HEK293T (cell line): ENCODE results near the gene CRLF1.

ENCODE experiments used
- CTCF ChIA-PET: fragments of 350-600 bp; formaldehyde crosslinking; extraction: SDS; loops from one replicate; lab custom pipeline; 2021; ENCODE audit warnings: antibody characterized with exemption, inconsistent platforms; lab: Yijun Ruan, JAX
- POLR2A ChIA-PET: fragments of 350-600 bp; formaldehyde crosslinking; extraction: SDS; loops from one replicate; lab custom pipeline; 2020; ENCODE audit warnings: antibody characterized with exemption, inconsistent platforms; lab: Yijun Ruan, JAX
- DNase-seq: peaks from one replicate; pipeline ENCODE4 v3.0.0; 2012; ENCODE audit warnings: mixed read lengths; ENCODE audit errors: extremely low spot score
- ARNT ChIP-seq: fragments of 450-650 bp; IDR thresholded peaks from 2 replicates; pipeline ENCODE4 v1.6.1; 2017; ENCODE audit warnings: mild to moderate bottlenecking
- BHLHE40 ChIP-seq: fragments of 450-650 bp; IDR thresholded peaks from 2 replicates; pipeline ENCODE4 v1.6.1; 2016; ENCODE audit warnings: mild to moderate bottlenecking, moderate library complexity, borderline replicate concordance
- CTBP1 ChIP-seq: fragments of 450-650 bp; IDR thresholded peaks from 2 replicates; pipeline ENCODE4 v1.6.1; 2016; ENCODE audit warnings: borderline replicate concordance
- ELF4 ChIP-seq: fragments of 450-650 bp; IDR thresholded peaks from 2 replicates; pipeline ENCODE4 v1.6.1; 2017; ENCODE audit warnings: antibody characterized with exemption
- FOXA1 ChIP-seq: fragments of 450-650 bp; IDR thresholded peaks from 2 replicates; pipeline ENCODE4 v1.6.1; 2016; ENCODE audit warnings: mild to moderate bottlenecking
- FOXK2 ChIP-seq: fragments of 450-650 bp; IDR thresholded peaks from 2 replicates; pipeline ENCODE4 v1.6.1; 2016; ENCODE audit warnings: mild to moderate bottlenecking
- FOXM1 ChIP-seq: fragments of 450-650 bp; IDR thresholded peaks from 2 replicates; pipeline ENCODE4 v1.6.1; 2017; ENCODE audit warnings: mild to moderate bottlenecking, borderline replicate concordance
- HDGF ChIP-seq: fragments of 450-650 bp; IDR thresholded peaks from 2 replicates; pipeline ENCODE4 v1.6.1; 2017; ENCODE audit warnings: antibody characterized with exemption, borderline replicate concordance
- L3MBTL2 ChIP-seq: fragments of 450-650 bp; conservative IDR thresholded peaks from 2 replicates; pipeline ENCODE4 v1.6.1; 2016; ENCODE audit warnings: mild to moderate bottlenecking
- LEF1 ChIP-seq: fragments of 450-650 bp; IDR thresholded peaks from 2 replicates; pipeline ENCODE4 v1.6.1; 2017; ENCODE audit warnings: mild to moderate bottlenecking, borderline replicate concordance
- NFRKB ChIP-seq: fragments of 450-650 bp; IDR thresholded peaks from 2 replicates; pipeline ENCODE4 v1.6.1; 2016; ENCODE audit warnings: mild to moderate bottlenecking, moderate library complexity
- SP1 ChIP-seq: fragments of 450-650 bp; IDR thresholded peaks from 2 replicates; pipeline ENCODE4 v1.6.1; 2017
- SUZ12 ChIP-seq: fragments of 450-650 bp; IDR thresholded peaks from 2 replicates; pipeline ENCODE4 v1.6.1; 2016; ENCODE audit warnings: mild to moderate bottlenecking
- TARDBP ChIP-seq: fragments of 450-650 bp; IDR thresholded peaks from 2 replicates; pipeline ENCODE4 v1.6.1; 2016
- ZNF384 ChIP-seq: fragments of 450-650 bp; IDR thresholded peaks from 2 replicates; pipeline ENCODE4 v1.6.1; 2016
- TF ChIP-seq, protein P1 (sequence below): fragments of 450-650 bp; IDR thresholded peaks from 2 replicates; pipeline ENCODE4 v1.6.1; 2016

Gene CRLF1

DNA sequence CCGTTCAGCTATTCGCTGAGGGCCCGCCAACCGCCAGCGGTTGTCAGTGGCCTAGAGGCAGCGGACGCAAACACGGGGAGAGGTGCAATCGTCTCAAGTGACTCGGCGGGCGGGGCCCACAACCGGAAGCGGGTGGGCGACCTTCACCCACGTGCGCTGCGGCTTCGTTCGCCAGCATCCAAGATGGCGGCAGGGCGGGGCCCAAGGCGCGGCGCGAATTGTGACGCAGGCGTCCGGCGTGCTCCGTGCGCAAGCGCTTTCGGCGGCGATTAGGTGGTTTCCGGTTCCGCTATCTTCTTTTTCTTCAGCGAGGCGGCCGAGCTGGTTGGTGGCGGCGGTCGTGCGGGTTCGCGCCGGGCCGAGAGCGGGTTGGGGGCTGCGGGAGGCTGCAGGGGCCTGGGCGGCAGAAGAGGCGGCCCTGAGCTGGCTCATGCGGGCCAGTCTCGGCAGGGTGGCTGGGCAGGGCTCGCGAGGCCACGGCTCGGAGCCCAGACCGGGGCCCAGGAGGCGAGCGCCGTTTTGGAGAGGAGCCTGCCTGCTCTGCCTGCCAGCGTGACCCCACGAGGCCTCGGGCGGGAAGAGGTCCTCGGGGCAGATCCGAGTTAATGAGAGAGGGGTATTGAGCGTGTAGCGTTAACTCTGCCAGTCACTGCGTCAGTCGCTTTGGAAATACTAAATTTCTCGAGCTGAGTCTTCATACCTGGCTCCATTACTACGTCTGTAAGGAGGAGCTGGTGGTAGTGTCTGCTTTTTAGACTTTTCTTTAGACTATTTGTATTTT is 34.8 kb downstream of the CRLF1 start, which contains the start of gene UBA52:
Gene UBA52 (plus strand): TSS at position 294 of the 781 bp plus-strand sequence. CDS start 1,444 bp downstream, outside the sequence.
- no peak for TF ChIP-seq SUZ12
- peak; percentile 97 for TF ChIP-seq ELF4
- CTCF ChIA-PET: interaction anchor here (0.9 to 2.6 kb wide), 2 partner anchors 17 to 105 kb away, joined by 3 to 16 read pairs; partner anchors contain the start of gene REX1BD
- peak; percentile 95 for DNase-seq
- POLR2A ChIA-PET: interaction anchor here (0.7 to 2.7 kb wide), 14 partner anchors 9 to 83 kb away, joined by 3 to 43 read pairs (median 4); partner anchors contain the start of genes ELL, KXD1 and REX1BD

DNA sequence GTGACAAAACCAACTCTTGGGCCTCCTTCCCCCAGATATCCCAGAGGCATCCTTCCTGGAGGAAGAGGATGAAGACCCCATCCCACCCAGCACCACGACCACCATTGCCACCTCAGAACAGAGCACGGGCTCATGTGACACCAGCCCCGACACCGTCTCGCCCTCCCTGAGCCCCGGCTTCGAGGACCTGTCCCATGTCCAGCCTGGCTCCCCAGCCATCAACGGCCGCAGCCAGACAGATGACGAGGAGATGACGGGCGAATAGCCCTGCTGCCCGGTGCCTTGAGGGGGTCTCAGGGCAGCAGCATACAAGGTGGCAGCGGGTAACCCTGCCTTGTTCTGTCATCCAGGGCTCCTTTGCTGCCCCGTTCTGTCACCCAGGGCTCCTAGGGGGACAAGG is 38.2 kb downstream of the CRLF1 start:
- ChIA-PET CTCF (no interaction called here), POLR2A (interaction anchor here (1.8 kb wide), 1 partner anchor 11 kb away, joined by 8 read pairs; the partner anchor contains the start of gene KXD1)
- DNase-seq: no peak
- TF ChIP-seq NFRKB (no peak), SUZ12 (no peak), SP1 (no peak), BHLHE40 (no peak), FOXA1 (no peak), FOXK2 (no peak), L3MBTL2 (no peak), FOXM1 (no peak), ARNT (no peak), CTBP1 (no peak), ZNF384 (no peak), LEF1 (no peak), ELF4 (no peak), HDGF (no peak), TARDBP (no peak)
- TF ChIP-seq, protein P1, sequence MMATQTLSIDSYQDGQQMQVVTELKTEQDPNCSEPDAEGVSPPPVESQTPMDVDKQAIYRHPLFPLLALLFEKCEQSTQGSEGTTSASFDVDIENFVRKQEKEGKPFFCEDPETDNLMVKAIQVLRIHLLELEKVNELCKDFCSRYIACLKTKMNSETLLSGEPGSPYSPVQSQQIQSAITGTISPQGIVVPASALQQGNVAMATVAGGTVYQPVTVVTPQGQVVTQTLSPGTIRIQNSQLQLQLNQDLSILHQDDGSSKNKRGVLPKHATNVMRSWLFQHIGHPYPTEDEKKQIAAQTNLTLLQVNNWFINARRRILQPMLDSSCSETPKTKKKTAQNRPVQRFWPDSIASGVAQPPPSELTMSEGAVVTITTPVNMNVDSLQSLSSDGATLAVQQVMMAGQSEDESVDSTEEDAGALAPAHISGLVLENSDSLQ: no peak

DNA sequence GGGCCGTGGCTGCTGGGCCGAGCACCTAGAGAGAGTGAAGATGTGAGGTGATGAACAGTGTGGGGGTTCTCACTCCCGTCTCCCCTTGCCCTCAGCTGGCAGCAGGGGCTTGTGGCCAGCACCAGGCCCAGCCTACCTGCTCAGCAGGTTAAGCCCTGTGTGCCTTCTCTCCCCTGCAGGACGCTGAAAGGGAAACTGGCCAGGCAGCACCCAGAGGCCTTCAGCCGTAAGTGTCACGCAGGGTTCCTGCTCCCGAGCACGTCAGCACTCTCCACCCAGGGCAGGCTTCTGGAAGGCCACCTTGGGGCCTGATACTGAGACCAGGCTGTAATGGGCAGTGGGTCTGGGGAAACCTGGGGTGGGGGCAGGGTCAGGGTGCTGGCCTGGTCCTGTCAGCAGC is 39.6 kb downstream of the CRLF1 start:
- TF ChIP-seq CTBP1 (no peak), ZNF384 (no peak), ELF4 (no peak), LEF1 (no peak), BHLHE40 (no peak), NFRKB (no peak), FOXK2 (no peak), L3MBTL2 (no peak), TARDBP (no peak), HDGF (no peak), ARNT (no peak), FOXM1 (no peak), FOXA1 (no peak), SUZ12 (no peak), SP1 (no peak)
- TF ChIP-seq, protein P1: no peak
- no peak for DNase-seq
- POLR2A ChIA-PET: interaction anchor here (1.8 kb wide), 1 partner anchor 10 kb away, joined by 8 read pairs; the partner anchor contains the start of gene KXD1
- CTCF ChIA-PET: no interaction called here

DNA sequence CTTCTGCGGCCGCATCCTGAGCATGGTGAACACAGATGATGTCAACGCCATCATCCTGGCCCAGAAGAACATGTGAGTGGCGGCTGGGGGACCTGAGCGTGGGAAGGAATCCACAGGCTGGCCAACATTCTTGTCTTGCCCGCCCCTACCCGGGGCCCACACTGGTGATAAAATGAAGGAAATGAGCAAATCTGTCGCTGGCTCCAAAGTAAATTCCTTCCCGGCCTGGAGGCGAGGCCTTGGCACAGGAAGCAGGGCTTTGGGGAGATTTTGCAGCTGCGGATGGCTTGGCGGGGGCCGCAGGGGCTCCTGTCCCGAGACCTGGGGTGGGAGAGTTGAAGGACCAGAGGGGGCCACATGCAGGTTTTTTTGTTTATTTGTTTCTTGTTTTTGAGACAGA is 44.5 kb downstream of the CRLF1 start:
- no peak for TF ChIP-seq NFRKB
- TF ChIP-seq LEF1: no peak
- no peak for TF ChIP-seq BHLHE40
- TF ChIP-seq ARNT: no peak
- no peak for TF ChIP-seq FOXA1
- TF ChIP-seq TARDBP: no peak
- TF ChIP-seq L3MBTL2: no peak
- CTCF ChIA-PET: no interaction called here
- POLR2A ChIA-PET: no interaction called here
- DNase-seq: no peak

DNA sequence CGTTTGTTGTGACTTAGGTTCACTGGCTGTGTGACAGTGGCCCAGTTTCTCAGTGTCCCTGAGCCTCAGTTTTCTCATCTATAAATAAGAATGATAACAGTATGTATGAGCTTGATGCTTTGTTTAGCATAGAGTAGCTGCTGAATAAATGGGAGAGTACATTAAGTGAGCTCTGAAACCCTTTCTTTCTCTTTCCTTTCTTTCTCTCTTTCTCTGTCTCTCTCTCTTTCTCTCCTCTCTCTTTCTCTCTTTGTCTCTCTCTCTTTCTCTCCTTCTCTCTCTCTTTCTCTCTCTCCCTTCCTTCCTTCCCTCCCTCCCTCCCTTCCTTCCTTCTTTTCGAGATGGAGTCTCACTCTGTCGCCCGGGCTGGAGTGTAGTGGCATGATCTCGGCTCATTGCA is 46.9 kb downstream of the CRLF1 start:
- POLR2A ChIA-PET: interaction anchor here (2.6 to 4.4 kb wide), 2 partner anchors 12 to 29 kb away, joined by 26 to 32 read pairs; partner anchors contain the start of genes REX1BD and UBA52
- no peak for TF ChIP-seq FOXA1
- TF ChIP-seq SUZ12: no peak
- no peak for TF ChIP-seq NFRKB
- TF ChIP-seq ELF4: no peak
- TF ChIP-seq, protein P1: no peak
- TF ChIP-seq TARDBP: no peak
- no peak for TF ChIP-seq L3MBTL2
- TF ChIP-seq FOXK2: no peak
- no peak for TF ChIP-seq LEF1
- no peak for TF ChIP-seq SP1
- no peak for TF ChIP-seq HDGF
- TF ChIP-seq BHLHE40: no peak
- no peak for TF ChIP-seq CTBP1
- no peak for TF ChIP-seq ZNF384
- no peak for TF ChIP-seq ARNT
- TF ChIP-seq FOXM1: no peak
- CTCF ChIA-PET: no interaction called here
- DNase-seq: no peak
